SK-N-SH treated with all-trans-retinoic acid at 6 μM for 48 hours (cell line): ENCODE data around the gene PKMYT1.

Experiments used
- ATAC-seq: fragments of 200-7000 bp; cut with Tn5 transposase; 3 replicates; pipeline ENCODE4 v1.9.1; 2020; ENCODE audit warnings: mild to moderate bottlenecking, moderate library complexity
- ARNTL ChIP-seq: fragments of 450-650 bp; formaldehyde crosslinking; IDR thresholded peaks from 2 replicates; pipeline ENCODE4 v1.5.0; 2020; ENCODE audit warnings: low read depth, mild to moderate bottlenecking, moderate library complexity, borderline replicate concordance
- BACH2 ChIP-seq: fragments of 250-450 bp; sonication (Bioruptor Pico); IDR thresholded peaks from 2 replicates; pipeline ENCODE4 v1.9.0; 2021; ENCODE audit warnings: mild to moderate bottlenecking, borderline replicate concordance
- CREB5 ChIP-seq: fragments of 250-450 bp; sonication (Bioruptor Pico); IDR thresholded peaks from 2 replicates; pipeline ENCODE4 v1.5.1; 2020; ENCODE audit warnings: low read depth, mild to moderate bottlenecking, moderate library complexity
- ESRRG ChIP-seq: fragments of 250-450 bp; sonication (Bioruptor Pico); IDR thresholded peaks from 2 replicates; pipeline ENCODE4 v1.6.1; 2021; ENCODE audit warnings: mild to moderate bottlenecking
- GLIS3 ChIP-seq: fragments of 250-450 bp; sonication (Bioruptor Pico); IDR thresholded peaks from 2 replicates; pipeline ENCODE4 v1.5.0; 2020; ENCODE audit warnings: mild to moderate bottlenecking, moderate library complexity
- ISL1 ChIP-seq: fragments of 250-450 bp; sonication (Bioruptor Pico); IDR thresholded peaks from 2 replicates; pipeline ENCODE4 v2.1.2; 2022; ENCODE audit warnings: mild to moderate bottlenecking, moderate library complexity
- OSR1 ChIP-seq: fragments of 250-450 bp; sonication (Bioruptor Pico); IDR thresholded peaks from 2 replicates; pipeline ENCODE4 v1.8.0; 2022; ENCODE audit warnings: moderate library complexity, mild to moderate bottlenecking, inconsistent platforms
- POU6F1 ChIP-seq: fragments of 250-450 bp; sonication (Bioruptor Pico); IDR thresholded peaks from 2 replicates; pipeline ENCODE4 v1.8.0; 2021; ENCODE audit warnings: low read depth, mild to moderate bottlenecking, moderate library complexity, borderline replicate concordance
- PPARA ChIP-seq: fragments of 250-450 bp; sonication (Bioruptor Pico); IDR thresholded peaks from 2 replicates; pipeline ENCODE4 v1.5.0; 2020; ENCODE audit warnings: mild to moderate bottlenecking, borderline replicate concordance
- SNAI2 ChIP-seq: fragments of 250-450 bp; sonication (Bioruptor Pico); IDR thresholded peaks from 2 replicates; pipeline ENCODE4 v1.5.0; 2020; ENCODE audit warnings: mild to moderate bottlenecking, moderate library complexity
- TCF4 ChIP-seq: fragments of 250-450 bp; sonication (Bioruptor Pico); IDR thresholded peaks from 2 replicates; pipeline ENCODE4 v1.8.0; 2021; ENCODE audit warnings: mild to moderate bottlenecking, moderate library complexity, borderline replicate concordance
- TOX ChIP-seq: fragments of 250-450 bp; sonication (Bioruptor Pico); IDR thresholded peaks from 2 replicates; pipeline ENCODE4 v1.8.0; 2021; ENCODE audit warnings: mild to moderate bottlenecking, moderate library complexity, borderline replicate concordance
- TSHZ2 ChIP-seq: fragments of 250-450 bp; sonication (Bioruptor Pico); IDR thresholded peaks from 2 replicates; pipeline ENCODE4 v1.5.0; 2020; ENCODE audit warnings: mild to moderate bottlenecking, moderate library complexity
- ZFP3 ChIP-seq: fragments of 250-450 bp; sonication (Bioruptor Pico); IDR thresholded peaks from 2 replicates; pipeline ENCODE4 v1.5.0; 2020; ENCODE audit warnings: mild to moderate bottlenecking, moderate library complexity
- ZFP30 ChIP-seq: fragments of 450-650 bp; formaldehyde crosslinking; IDR thresholded peaks from 2 replicates; pipeline ENCODE4 v1.5.0; 2022; ENCODE audit warnings: mild to moderate bottlenecking, moderate library complexity
- ZNF565 ChIP-seq: fragments of 450-650 bp; formaldehyde crosslinking; conservative IDR thresholded peaks from 2 replicates; pipeline ENCODE4 v1.5.0; 2020; ENCODE audit warnings: low read depth, mild to moderate bottlenecking, moderate library complexity
- ZNF70 ChIP-seq: fragments of 450-650 bp; formaldehyde crosslinking; IDR thresholded peaks from 2 replicates; pipeline ENCODE4 v1.5.0; 2020; ENCODE audit warnings: mild to moderate bottlenecking, moderate library complexity
- TF ChIP-seq, protein P1 (sequence below): fragments of 250-450 bp; sonication (Bioruptor Pico); IDR thresholded peaks from 2 replicates; pipeline ENCODE4 v1.5.1; 2021; ENCODE audit warnings: mild to moderate bottlenecking, moderate library complexity

PKMYT1 gene

DNA sequence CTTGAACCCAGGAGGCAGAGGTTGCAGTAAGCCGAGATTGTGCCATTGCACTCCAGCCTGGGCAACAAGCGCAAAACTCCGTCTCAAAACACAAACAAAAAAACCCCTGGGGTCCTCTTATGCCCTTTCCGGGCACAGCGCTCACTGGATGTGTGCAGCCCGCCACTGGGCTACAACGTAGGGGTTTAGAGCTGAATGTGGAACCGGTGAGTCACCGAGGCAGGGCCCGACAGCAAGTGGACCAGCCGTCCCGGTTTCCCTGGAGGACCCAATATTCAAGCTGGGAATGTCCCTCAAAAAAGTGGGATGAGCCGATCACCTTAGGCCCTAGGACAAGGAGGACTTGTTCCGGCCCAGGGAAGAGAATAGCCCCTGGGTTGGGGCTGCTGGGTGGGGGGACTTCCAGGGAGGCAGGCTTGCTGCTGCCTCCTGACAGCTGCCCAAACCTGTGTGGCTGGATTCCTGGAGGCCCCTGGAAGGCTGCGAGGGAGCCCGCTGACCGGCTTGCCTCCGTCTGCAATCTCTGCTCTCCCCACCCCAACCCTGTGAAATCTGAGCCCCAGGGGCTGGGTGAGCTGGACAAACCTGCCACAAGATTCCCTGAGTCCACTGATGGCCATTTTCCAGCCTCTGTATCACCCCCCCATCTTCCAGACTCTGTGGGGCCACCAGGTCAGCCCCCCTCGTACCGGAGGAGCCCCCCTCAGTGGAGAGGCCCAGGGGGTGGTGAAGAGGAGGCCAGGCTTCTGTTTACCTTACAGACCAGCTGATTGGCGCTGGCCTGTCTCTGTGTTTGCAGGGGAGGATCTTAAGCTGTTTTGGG, 29.5 kb upstream of the PKMYT1 start:
- ATAC-seq, result peak; percentile 14; the same call in 2 of the 3 replicates
- no peak for TF ChIP-seq GLIS3 (CRISPR knock-in tag)
- TF ChIP-seq POU6F1 (CRISPR knock-in tag), result no peak
- TF ChIP-seq TSHZ2 (CRISPR knock-in tag), result no peak
- TF ChIP-seq ARNTL (CRISPR knock-in tag), result no peak
- TF ChIP-seq PPARA (CRISPR knock-in tag), result no peak
- TF ChIP-seq SNAI2 (CRISPR knock-in tag), result no peak
- TF ChIP-seq ZNF565 (CRISPR knock-in tag), result no peak
- TF ChIP-seq ZFP3 (CRISPR knock-in tag), result no peak
- TF ChIP-seq, protein P1, sequence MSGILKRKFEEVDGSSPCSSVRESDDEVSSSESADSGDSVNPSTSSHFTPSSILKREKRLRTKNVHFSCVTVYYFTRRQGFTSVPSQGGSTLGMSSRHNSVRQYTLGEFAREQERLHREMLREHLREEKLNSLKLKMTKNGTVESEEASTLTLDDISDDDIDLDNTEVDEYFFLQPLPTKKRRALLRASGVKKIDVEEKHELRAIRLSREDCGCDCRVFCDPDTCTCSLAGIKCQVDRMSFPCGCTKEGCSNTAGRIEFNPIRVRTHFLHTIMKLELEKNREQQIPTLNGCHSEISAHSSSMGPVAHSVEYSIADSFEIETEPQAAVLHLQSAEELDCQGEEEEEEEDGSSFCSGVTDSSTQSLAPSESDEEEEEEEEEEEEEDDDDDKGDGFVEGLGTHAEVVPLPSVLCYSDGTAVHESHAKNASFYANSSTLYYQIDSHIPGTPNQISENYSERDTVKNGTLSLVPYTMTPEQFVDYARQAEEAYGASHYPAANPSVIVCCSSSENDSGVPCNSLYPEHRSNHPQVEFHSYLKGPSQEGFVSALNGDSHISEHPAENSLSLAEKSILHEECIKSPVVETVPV (CRISPR knock-in tag), result no peak
- no peak for TF ChIP-seq BACH2 (CRISPR knock-in tag)
- TF ChIP-seq TCF4, result no peak
- no peak for TF ChIP-seq OSR1 (CRISPR knock-in tag)
- TF ChIP-seq ZFP30 (CRISPR knock-in tag), result no peak
- TF ChIP-seq CREB5 (CRISPR knock-in tag), result no peak
- TF ChIP-seq, all 23 proteins: peak for 0

- ATAC-seq, result no peak
- TF ChIP-seq ESRRG (CRISPR knock-in tag) (no peak), ZNF70 (no peak), TOX (no peak), ISL1 (CRISPR knock-in tag) (no peak), POU6F1 (CRISPR knock-in tag) (no peak)
- TF ChIP-seq, protein P1 (CRISPR knock-in tag), result no peak
- TF ChIP-seq, all 23 proteins: peak for 0
Observed at GRCh38 chr16:3008690-3009037, 28.4 kb upstream of the PKMYT1 start.
